AG04449 (cell line): ENCODE data around the gene PLK3.
"Not testable (repeated sequence)": the region's sequence is repeated elsewhere in the genome, so short reads cannot be mapped to it uniquely, and the experiment has no call there.

Experiments
- CTCF ChIA-PET: fragments of 350-600 bp; formaldehyde crosslinking; extraction: SDS; loops from one replicate; lab custom pipeline; 2021; ENCODE audit warnings: antibody characterized with exemption; lab: Yijun Ruan, JAX
- POLR2A ChIA-PET: fragments of 400-600, 350-600 bp; formaldehyde crosslinking; extraction: SDS; loops from one replicate; lab custom pipeline; 2020; ENCODE audit warnings: antibody characterized with exemption, inconsistent platforms; lab: Yijun Ruan, JAX
- DNase-seq: peaks from one replicate; pipeline ENCODE4 v3.0.0-alpha.2; 2010; ENCODE audit warnings: low read depth, low spot score
- H3K4me3 ChIP-seq: 2 replicates; pipeline ENCODE4 v1.5.1; 2011; ENCODE audit warnings: low read depth, mild to moderate bottlenecking, control low read depth, low read length
- TF ChIP-seq, protein P1 (sequence below): IDR thresholded peaks from one replicate; pipeline ENCODE4 v1.5.1; 2011; ENCODE audit warnings: mild to moderate bottlenecking, moderate library complexity, low read length, control low read depth, inconsistent platforms; ENCODE audit not compliant: insufficient read depth; ENCODE audit errors: missing control alignments

Gene PLK3

DNA sequence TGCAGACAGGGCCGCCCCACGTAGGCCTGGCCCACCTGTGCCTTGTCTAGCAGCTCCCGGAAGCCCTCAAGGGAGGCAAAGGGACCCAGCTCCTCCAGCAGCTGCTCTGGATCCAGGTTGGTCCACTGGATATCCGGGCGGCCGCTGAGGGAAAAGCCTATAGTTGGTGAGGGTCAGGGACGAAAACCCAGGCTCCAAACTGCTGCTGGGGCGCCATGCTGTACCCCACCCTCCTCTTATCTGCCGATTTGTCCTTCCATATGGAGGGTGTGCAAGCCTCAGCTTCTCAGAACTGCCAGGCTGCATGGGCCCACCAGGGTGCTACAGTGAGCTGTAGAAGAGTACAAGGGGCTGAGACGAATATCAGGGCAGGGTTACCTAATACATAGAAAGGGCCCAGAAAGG is 30.7 kb downstream of the PLK3 start:
- TF ChIP-seq, protein P1, sequence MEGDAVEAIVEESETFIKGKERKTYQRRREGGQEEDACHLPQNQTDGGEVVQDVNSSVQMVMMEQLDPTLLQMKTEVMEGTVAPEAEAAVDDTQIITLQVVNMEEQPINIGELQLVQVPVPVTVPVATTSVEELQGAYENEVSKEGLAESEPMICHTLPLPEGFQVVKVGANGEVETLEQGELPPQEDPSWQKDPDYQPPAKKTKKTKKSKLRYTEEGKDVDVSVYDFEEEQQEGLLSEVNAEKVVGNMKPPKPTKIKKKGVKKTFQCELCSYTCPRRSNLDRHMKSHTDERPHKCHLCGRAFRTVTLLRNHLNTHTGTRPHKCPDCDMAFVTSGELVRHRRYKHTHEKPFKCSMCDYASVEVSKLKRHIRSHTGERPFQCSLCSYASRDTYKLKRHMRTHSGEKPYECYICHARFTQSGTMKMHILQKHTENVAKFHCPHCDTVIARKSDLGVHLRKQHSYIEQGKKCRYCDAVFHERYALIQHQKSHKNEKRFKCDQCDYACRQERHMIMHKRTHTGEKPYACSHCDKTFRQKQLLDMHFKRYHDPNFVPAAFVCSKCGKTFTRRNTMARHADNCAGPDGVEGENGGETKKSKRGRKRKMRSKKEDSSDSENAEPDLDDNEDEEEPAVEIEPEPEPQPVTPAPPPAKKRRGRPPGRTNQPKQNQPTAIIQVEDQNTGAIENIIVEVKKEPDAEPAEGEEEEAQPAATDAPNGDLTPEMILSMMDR: no peak
- DNase-seq: no peak
- CTCF ChIA-PET: interaction anchor here (0.6 to 10.5 kb wide), 3 partner anchors 11 to 181 kb away, joined by 3 to 92 read pairs (median 4); partner anchors contain the start of genes HECTD3 and UROD
- no peak overlapping the region for H3K4me3 ChIP-seq
- POLR2A ChIA-PET: interaction anchor here (0.6 to 1.5 kb wide), 4 partner anchors 9 to 31 kb away, joined by 3 to 6 read pairs (median 4); partner anchors contain the start of gene PLK3

DNA sequence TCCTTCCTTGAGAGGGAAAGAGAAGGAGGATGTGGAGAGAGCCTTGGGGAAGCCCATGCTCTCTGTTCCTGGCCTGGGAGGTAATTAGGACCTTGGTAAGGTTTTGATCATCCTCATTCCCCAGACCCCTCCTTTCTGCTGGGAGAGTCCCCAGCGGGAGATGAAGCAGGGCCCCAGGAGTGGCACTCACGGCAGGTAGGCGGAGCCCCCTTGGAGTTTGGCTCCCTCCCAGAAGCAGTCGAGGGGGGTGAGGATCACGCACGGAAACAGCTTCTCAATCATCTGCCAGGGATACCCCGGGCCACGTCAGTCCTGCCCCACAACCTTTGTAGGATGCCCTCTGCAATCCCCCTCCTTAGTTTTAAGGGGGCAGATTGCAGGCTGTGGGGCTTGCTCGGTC is 31.3 kb downstream of the PLK3 start:
- DNase-seq: no peak
- CTCF ChIA-PET: interaction anchor here (0.6 to 10.5 kb wide), 2 partner anchors 10 to 180 kb away, joined by 4 to 92 read pairs; partner anchors contain the start of genes HECTD3 and UROD
- no peak overlapping the region for H3K4me3 ChIP-seq
- POLR2A ChIA-PET: interaction anchor here (0.7 to 1.5 kb wide), 3 partner anchors 9 to 32 kb away, joined by 3 to 6 read pairs (median 4); partner anchors contain the start of gene PLK3
- TF ChIP-seq, protein P1: no peak

DNA sequence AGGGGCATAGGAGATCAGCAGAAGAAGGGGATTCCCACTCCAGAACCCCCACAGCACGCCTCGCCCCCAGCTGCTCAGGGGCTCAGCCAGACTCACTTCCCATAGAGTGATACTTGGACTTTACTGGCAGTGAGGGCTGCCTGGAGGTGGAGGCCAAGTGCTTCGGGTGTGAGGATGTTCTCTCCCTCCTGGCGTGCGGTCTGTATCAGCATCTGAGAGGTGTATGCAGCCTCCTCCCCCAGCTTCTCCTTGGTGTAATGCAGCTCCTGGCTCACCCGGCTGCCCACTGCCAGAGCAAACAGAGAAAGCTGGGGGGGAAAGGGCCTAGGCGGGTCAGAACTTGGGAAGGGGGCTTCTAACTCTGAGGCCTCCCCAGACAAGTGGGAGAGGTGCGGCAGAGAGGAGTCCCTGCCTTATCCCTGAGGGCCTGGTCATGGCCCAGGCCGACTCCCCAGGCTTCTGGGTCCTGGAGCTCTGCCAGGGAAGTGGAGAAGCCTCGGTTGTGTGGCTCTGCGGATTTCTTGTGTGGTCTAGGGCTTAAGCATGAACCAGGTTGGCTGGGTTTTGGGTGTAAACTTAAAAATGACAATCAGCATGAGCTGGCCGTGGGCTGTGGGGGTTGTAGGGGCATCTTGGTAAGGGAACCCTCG is 32.0 kb downstream of the PLK3 start:
- TF ChIP-seq, protein P1: no peak
- DNase-seq: no peak
- POLR2A ChIA-PET: interaction anchor here (1.5 kb wide), 1 partner anchor 32 kb away, joined by 6 read pairs; the partner anchor contains the start of gene PLK3
- CTCF ChIA-PET: interaction anchor here (1.0 to 10.5 kb wide), 6 partner anchors 9 to 660 kb away, joined by 3 to 92 read pairs (median 3); partner anchors contain the start of genes HECTD3 and UROD
- H3K4me3 ChIP-seq: no peak overlapping the region

DNA sequence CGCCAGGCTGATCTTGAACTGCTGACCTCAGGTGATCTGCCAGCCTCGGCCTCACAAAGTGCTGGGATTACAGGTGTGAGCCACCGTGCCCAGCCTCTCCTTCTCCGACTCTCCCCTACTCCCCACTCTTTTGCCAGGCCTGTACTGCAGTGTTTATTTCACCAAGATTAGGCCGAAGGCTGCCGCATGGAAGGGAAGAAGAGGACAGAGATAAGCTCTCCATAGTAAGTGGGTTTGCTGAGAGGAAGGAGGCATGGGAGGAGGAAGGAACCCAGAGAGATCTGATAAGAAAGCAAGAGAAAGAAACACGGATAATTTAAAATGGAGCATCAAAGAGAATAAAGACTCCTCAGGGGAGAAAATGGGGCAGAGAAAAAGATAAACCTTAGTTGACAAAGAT is 34.2 kb downstream of the PLK3 start:
- POLR2A ChIA-PET: no interaction called here
- H3K4me3 ChIP-seq: no peak overlapping the region
- DNase-seq: no peak
- TF ChIP-seq, protein P1: no peak
- CTCF ChIA-PET: interaction anchor here (1.0 to 10.5 kb wide), 8 partner anchors 9 to 466 kb away, joined by 3 to 92 read pairs (median 9); partner anchors contain the start of genes HECTD3, PTCH2 and UROD

DNA sequence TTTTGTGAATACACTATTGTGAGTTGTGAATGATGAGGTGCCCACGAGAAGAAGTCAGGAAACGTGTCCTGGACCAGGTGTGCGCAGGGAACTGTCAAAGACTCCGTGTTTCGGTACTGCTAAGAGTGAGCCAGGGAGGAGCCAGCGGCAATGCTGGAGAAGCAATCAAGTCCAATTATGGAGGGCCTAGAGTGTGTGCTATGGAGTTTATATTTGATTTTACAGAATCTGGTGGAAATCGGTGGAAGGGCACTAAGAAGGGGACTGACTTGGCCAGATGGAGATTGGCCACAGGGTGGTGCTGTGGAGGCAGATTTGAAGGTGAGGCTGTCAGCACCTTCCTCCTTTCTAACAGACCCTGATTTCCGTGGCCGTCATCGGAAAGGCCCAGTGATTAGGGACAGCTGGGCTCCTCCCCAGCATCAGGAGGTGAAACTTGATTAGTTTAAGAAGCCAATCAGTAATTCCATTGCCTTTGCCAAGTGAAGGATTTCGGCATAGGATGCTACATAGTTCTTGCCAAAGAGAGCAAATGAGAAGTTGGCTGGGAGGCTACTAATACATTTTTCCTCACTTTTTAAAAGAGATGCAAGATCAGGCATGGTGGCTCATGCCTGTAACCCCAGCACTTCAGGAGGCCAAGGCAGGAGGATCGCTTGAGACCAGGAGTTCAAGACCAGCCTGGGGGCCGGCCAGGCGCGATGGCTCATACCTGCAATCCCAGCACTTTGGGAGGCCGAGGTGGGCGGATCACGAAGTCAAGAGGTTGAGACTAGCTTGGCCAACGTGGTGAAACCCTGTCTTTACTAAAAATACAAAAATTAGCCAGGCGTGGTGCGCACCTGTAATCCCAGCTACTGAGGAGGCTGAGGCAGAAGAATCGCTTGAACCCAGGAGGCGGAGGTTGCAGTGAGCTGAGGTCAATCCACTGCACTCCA is 35.8 kb downstream of the PLK3 start:
- no peak overlapping the region for H3K4me3 ChIP-seq
- DNase-seq: no peak
- POLR2A ChIA-PET: no interaction called here
- CTCF ChIA-PET: interaction anchor here (0.6 to 10.5 kb wide), 19 partner anchors 10 to 469 kb away, joined by 3 to 92 read pairs (median 3); partner anchors contain the start of genes HECTD3, PLK3 and UROD
- TF ChIP-seq, protein P1: peak; percentile 87

DNA sequence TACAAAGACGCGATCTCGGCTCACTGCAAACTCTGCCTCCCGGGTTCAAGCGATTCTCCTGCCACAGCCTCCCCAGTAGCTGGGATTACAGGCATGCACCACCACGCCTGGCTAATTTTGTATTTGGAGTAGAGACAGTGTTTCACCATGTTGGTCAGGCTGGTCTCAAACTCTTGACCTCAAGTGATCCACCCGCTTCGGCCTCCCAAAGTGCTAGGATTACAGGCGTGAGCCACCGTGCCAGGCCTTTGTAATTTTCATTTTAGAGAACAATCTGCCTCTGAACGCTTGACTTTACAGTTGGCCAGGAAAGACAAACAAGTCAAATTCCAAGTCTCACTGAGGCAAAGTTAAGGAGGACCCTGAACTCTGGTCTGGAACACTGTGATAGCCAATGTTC is 38.1 kb downstream of the PLK3 start:
- DNase-seq, H3K4me3 ChIP-seq: not testable (repeated sequence)
- CTCF ChIA-PET: interaction anchor here (1.3 to 10.5 kb wide), 7 partner anchors 8 to 462 kb away, joined by 3 to 92 read pairs (median 5); partner anchors contain the start of genes HECTD3, RNU5D-1 and UROD
- POLR2A ChIA-PET: interaction anchor here (0.7 kb wide), 1 partner anchor 173 kb away, joined by 3 read pairs; the partner anchor contains the start of gene HECTD3
